Loucy (cell line): ENCODE measurements around the gene RPUSD1.
A peak's percentile ranks its signal among the peaks of the same experiment; 100 is the strongest.

Experiments
- H2AFZ ChIP-seq: fragments of 200-600 bp; sonication (generic); 2 replicates; pipeline ENCODE4 v1.6.0; 2016; ENCODE audit warnings: antibody characterized with exemption, mild to moderate bottlenecking, low read length, moderate library complexity
- H3F3A ChIP-seq: fragments of 200-600 bp; 2 replicates; pipeline ENCODE4 v1.6.0; 2016; ENCODE audit warnings: antibody characterized with exemption, low read depth, mild to moderate bottlenecking
- H3K27me3 ChIP-seq: fragments of 200-600 bp; sonication (generic); 2 replicates; pipeline ENCODE4 v1.6.1; 2014; ENCODE audit warnings: low read length, mild to moderate bottlenecking; ENCODE audit not compliant: insufficient read depth, poor library complexity, severe bottlenecking
- H3K36me3 ChIP-seq: fragments of 200-600 bp; sonication (generic); 2 replicates; pipeline ENCODE4 v1.6.1; 2016; ENCODE audit warnings: low read length; ENCODE audit not compliant: insufficient read depth
- H3K4me1 ChIP-seq: fragments of 200-600 bp; sonication (generic); 2 replicates; pipeline ENCODE4 v1.5.1; 2014; ENCODE audit warnings: low read length, mild to moderate bottlenecking; ENCODE audit not compliant: insufficient read depth, poor library complexity, severe bottlenecking
- H3K4me2 ChIP-seq: fragments of 200-600 bp; sonication (generic); 2 replicates; pipeline ENCODE4 v1.6.0; 2014; ENCODE audit warnings: antibody characterized with exemption, low read length, low read depth, mild to moderate bottlenecking; ENCODE audit not compliant: poor library complexity, severe bottlenecking
- H3K4me3 ChIP-seq: fragments of 200-600 bp; sonication (generic); 2 replicates; pipeline ENCODE4 v1.5.1; 2014; ENCODE audit warnings: low read length, mild to moderate bottlenecking, mixed read lengths; ENCODE audit not compliant: poor library complexity, severe bottlenecking
- H3K79me2 ChIP-seq: fragments of 200-600 bp; sonication (generic); 2 replicates; pipeline ENCODE4 v1.6.1; 2014; ENCODE audit warnings: low read length; ENCODE audit not compliant: insufficient read depth
- H3K9ac ChIP-seq: fragments of 200-600 bp; sonication (generic); 2 replicates; pipeline ENCODE4 v1.6.0; 2014; ENCODE audit warnings: mild to moderate bottlenecking, low read depth, low read length, moderate library complexity; ENCODE audit not compliant: poor library complexity, severe bottlenecking
- H3K9me2 ChIP-seq: fragments of 200-600 bp; sonication (generic); replicated peaks from 2 replicates; pipeline ENCODE4 v1.6.1; 2016; ENCODE audit warnings: low read depth, low read length, mixed read lengths
- H3K9me3 ChIP-seq: fragments of 200-600 bp; sonication (generic); 2 replicates; pipeline ENCODE4 v1.6.1; 2014; ENCODE audit warnings: mild to moderate bottlenecking, antibody characterized with exemption, low read length, low read depth; ENCODE audit not compliant: insufficient read depth
- H4K20me1 ChIP-seq: fragments of 200-600 bp; sonication (generic); 2 replicates; pipeline ENCODE4 v1.6.0; 2014; ENCODE audit warnings: antibody characterized with exemption, low read length, mild to moderate bottlenecking; ENCODE audit not compliant: insufficient read depth, poor library complexity, severe bottlenecking
- CTCF ChIP-seq: fragments of 200-600 bp; sonication (generic); conservative IDR thresholded peaks from 2 replicates; pipeline ENCODE4 v1.5.1; 2014; ENCODE audit warnings: mild to moderate bottlenecking, antibody characterized with exemption, low read length
- EZH2phosphoT487 ChIP-seq: fragments of 200-600 bp; IDR thresholded peaks from 2 replicates; pipeline ENCODE4 v1.6.1; 2018; ENCODE audit warnings: antibody characterized with exemption, mild to moderate bottlenecking, moderate library complexity, borderline replicate concordance

The RPUSD1 gene

GRCh38 chr16:747978-748746 lies 40.0 kb downstream of the RPUSD1 start:
- Histone ChIP-seq H3K79me2 (no peaks in the 10 kb centered on the region), H4K20me1 (no peaks in the 10 kb centered on the region), H3K4me3 (no peak overlapping the region), H3K36me3 (no peaks in the 10 kb centered on the region), H3K9me2 (no peaks in the 10 kb centered on the region), H3K9me3 (no peaks in the 10 kb centered on the region), H3K27me3 (no peaks in the 10 kb centered on the region), H3K4me2 (no peak overlapping the region), H3F3A (no peaks in the 10 kb centered on the region), H3K4me1 (no peaks in the 10 kb centered on the region), H2AFZ (no peak overlapping the region), H3K9ac (no peak overlapping the region)
- TF ChIP-seq CTCF (no peak), EZH2phosphoT487 (no peak)

DNA sequence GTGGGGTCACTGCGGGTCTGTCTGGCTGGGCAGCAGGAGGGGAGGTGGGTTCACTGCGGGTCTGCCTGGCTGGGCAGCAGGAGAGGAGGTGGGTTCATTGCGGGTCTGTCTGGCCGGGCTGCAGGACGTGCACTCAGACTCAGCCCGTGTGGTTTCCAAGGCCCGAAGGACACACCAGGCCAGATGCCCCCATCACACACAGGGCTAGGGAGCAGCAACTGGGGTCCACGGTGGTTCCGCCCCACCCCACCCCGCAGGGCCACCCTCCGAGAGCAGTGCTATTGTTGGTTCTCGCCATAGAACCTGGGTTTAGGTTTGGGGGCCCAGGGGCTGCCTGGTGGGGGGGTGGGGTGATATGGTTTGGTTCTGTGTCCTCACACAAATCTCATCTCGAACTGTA lies 41.5 kb downstream of the RPUSD1 start:
- Histone ChIP-seq H3K4me3 (no peak overlapping the region), H3K79me2 (no peaks in the 10 kb centered on the region), H3K9me2 (no peaks in the 10 kb centered on the region), H3K9me3 (no peaks in the 10 kb centered on the region), H3K4me1 (no peaks in the 10 kb centered on the region), H3K4me2 (no peak overlapping the region), H4K20me1 (no peaks in the 10 kb centered on the region), H3K9ac (no peak overlapping the region), H3K36me3 (no peaks in the 10 kb centered on the region), H2AFZ (no peak overlapping the region), H3K27me3 (no peaks in the 10 kb centered on the region), H3F3A (no peaks in the 10 kb centered on the region)
- TF ChIP-seq CTCF (no peak), EZH2phosphoT487 (no peak)

DNA sequence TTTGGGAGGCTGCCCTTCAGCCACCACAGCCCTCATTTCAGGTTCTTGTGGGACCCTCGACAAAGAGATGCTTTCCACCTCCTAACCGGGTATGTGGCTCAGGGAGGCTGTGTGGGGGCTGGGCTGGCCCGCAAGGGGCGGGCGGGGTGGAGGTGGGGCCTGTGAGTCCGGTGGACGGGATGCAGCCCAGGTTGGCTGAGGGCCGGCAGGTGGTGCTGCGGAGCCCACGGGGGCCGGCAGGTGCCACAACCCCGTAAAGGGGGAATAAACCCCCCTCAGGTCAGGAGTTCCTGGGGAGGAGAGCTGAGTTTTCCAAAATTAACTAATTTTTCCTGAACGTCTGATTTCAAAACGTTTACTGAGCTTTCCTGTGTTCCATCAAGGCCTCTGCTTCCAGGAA lies 42.4 kb downstream of the RPUSD1 start:
- Histone ChIP-seq H3K79me2 (no peaks in the 10 kb centered on the region), H3K36me3 (no peaks in the 10 kb centered on the region), H3F3A (no peaks in the 10 kb centered on the region), H2AFZ (no peak overlapping the region), H3K9me2 (no peaks in the 10 kb centered on the region), H3K4me3 (no peak overlapping the region), H3K27me3 (no peaks in the 10 kb centered on the region), H3K9ac (no peak overlapping the region), H4K20me1 (no peaks in the 10 kb centered on the region), H3K4me2 (no peak overlapping the region), H3K4me1 (no peaks in the 10 kb centered on the region), H3K9me3 (no peaks in the 10 kb centered on the region)
- no peak for TF ChIP-seq EZH2phosphoT487
- peak; percentile 42; the same call in 1 of the 2 replicates for TF ChIP-seq CTCF
